ENCODE measurements around the gene CACNA2D3. TPM values are rescaled to one million over a fixed set of nuclear protein-coding genes. Genes with fewer than 3 reads are reported as not detected.

CACNA2D3 gene
- polyA plus RNA-seq, 3 donors: 8.3 to 21.5 (median 10.4) TPM

- no peaks in the 10 kb centered on the region for H3K4me1 ChIP-seq (ENCODE audit: control insufficient read depth in 1 of 2, insufficient read depth in 2 of 2, low read length in 2 of 2)
- H3K9me3 ChIP-seq (replicated peaks in 1 of 2; ENCODE audit: control insufficient read depth in 1 of 2, insufficient read depth in 1 of 2, low read length in 2 of 2): peaks cover 7 to 14% of the 10 kb centered on the region in 2 donors
- H4K20me1 ChIP-seq (ENCODE audit: insufficient read depth, low read length): no peaks in the 10 kb centered on the region
- no peak overlapping the region for H3K4me3 Mint-ChIP-seq
- no peaks in the 10 kb centered on the region for H3K79me2 ChIP-seq (ENCODE audit: insufficient read depth, low read length)
- H3K27me3 Mint-ChIP-seq (ENCODE audit: low read depth in 3 of 3): peaks cover 20 to 49% (median 35%) of the 10 kb centered on the region in 3 donors
- no peak overlapping the region for H3K9ac ChIP-seq (ENCODE audit: insufficient read depth, low read length, poor library complexity, severe bottlenecking)
- H2AFZ ChIP-seq (ENCODE audit: insufficient read depth, low read depth, low read length, poor library complexity, severe bottlenecking): no peak overlapping the region
- H3K27ac Mint-ChIP-seq: no peak overlapping the region
- H3K36me3 ChIP-seq (replicated peaks in 1 of 2; ENCODE audit: control insufficient read depth in 1 of 2, insufficient read depth in 2 of 2, low read length in 2 of 2): no peaks in the 10 kb centered on the region
- no peaks in the 10 kb centered on the region for H3K36me3 Mint-ChIP-seq
- peaks cover 18 to 35% of the 10 kb centered on the region in 2 donors for H3K27me3 ChIP-seq (ENCODE audit: control insufficient read depth in 2 of 2, insufficient read depth in 2 of 2, low read length in 2 of 2)
- no peak overlapping the region for H3K4me2 ChIP-seq (replicated peaks; ENCODE audit: extremely low read depth, low read length, poor library complexity, severe bottlenecking)
- H3K9me3 Mint-ChIP-seq: peaks cover 0 to 14% (median 4%) of the 10 kb centered on the region in 7 donors
- TF ChIP-seq, protein P1, sequence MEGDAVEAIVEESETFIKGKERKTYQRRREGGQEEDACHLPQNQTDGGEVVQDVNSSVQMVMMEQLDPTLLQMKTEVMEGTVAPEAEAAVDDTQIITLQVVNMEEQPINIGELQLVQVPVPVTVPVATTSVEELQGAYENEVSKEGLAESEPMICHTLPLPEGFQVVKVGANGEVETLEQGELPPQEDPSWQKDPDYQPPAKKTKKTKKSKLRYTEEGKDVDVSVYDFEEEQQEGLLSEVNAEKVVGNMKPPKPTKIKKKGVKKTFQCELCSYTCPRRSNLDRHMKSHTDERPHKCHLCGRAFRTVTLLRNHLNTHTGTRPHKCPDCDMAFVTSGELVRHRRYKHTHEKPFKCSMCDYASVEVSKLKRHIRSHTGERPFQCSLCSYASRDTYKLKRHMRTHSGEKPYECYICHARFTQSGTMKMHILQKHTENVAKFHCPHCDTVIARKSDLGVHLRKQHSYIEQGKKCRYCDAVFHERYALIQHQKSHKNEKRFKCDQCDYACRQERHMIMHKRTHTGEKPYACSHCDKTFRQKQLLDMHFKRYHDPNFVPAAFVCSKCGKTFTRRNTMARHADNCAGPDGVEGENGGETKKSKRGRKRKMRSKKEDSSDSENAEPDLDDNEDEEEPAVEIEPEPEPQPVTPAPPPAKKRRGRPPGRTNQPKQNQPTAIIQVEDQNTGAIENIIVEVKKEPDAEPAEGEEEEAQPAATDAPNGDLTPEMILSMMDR (IDR thresholded peaks at IDR 0.05): no peak
- H3K4me1 Mint-ChIP-seq: no peaks in the 10 kb centered on the region
- no peak overlapping the region for H3K4me3 ChIP-seq (replicated peaks in 1 of 3; ENCODE audit: low read depth in 2 of 3, low read length in 3 of 3)
- 97% methylated on average over 3 of the region's 4 CpGs for WGBS (ENCODE audit: insufficient coverage)
- intact Hi-C loops (cut with micrococcal nuclease): no loop called here
- H3K27ac ChIP-seq (ENCODE audit: low read depth in 1 of 2, low read length in 2 of 2): no peak overlapping the region
- DNase-seq: no peak
Measured at GRCh38 chr3:54083921-54084320, 38.4 kb upstream of the CACNA2D3 start.

DNA sequence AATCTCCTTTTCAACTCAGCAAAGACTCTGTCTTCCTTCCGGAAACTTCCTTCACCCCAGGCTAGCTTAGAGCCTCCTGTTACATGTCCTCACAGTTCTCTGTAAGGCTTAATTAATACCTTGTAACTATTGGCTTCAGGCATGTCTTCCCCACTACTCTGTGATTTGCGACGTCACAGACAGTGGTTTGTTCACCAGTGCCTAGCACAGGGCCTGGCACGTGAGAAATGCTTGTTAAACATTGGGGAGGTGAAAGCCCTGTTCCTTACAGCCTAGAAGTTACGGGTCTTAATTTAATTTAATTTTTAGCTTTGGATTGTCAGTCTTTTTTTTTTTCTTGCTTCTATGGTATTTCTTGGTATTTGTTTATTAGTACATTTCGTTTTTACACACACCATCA, 36.4 kb upstream of the CACNA2D3 start:
- Histone ChIP-seq H2AFZ (ENCODE audit: insufficient read depth, low read depth, low read length, poor library complexity, severe bottlenecking) (no peak overlapping the region), H3K4me3 (replicated peaks in 1 of 3; ENCODE audit: low read depth in 2 of 3, low read length in 3 of 3) (no peak overlapping the region), H3K36me3 (replicated peaks in 1 of 2; ENCODE audit: control insufficient read depth in 1 of 2, insufficient read depth in 2 of 2, low read length in 2 of 2) (no peaks in the 10 kb centered on the region), H3K4me2 (replicated peaks; ENCODE audit: extremely low read depth, low read length, poor library complexity, severe bottlenecking) (no peak overlapping the region), H3K27me3 (ENCODE audit: control insufficient read depth in 2 of 2, insufficient read depth in 2 of 2, low read length in 2 of 2) (peaks cover 18 to 48% of the 10 kb centered on the region in 2 donors), H3K9ac (ENCODE audit: insufficient read depth, low read length, poor library complexity, severe bottlenecking) (no peak overlapping the region), H4K20me1 (ENCODE audit: insufficient read depth, low read length) (no peaks in the 10 kb centered on the region), H3K4me1 (ENCODE audit: control insufficient read depth in 1 of 2, insufficient read depth in 2 of 2, low read length in 2 of 2) (no peaks in the 10 kb centered on the region), H3K79me2 (ENCODE audit: insufficient read depth, low read length) (no peaks in the 10 kb centered on the region), H3K9me3 (replicated peaks in 1 of 2; ENCODE audit: control insufficient read depth in 1 of 2, insufficient read depth in 1 of 2, low read length in 2 of 2) (peaks cover 7 to 14% of the 10 kb centered on the region in 2 donors), H3K27ac (ENCODE audit: low read depth in 1 of 2, low read length in 2 of 2) (no peak overlapping the region)
- intact Hi-C loops (cut with micrococcal nuclease): no loop called here
- peak overlapping the region in 1 of 2 donors; percentile 36 for H3K4me3 Mint-ChIP-seq
- WGBS (ENCODE audit: insufficient coverage): 40% methylated on average over 2 of the region's 6 CpGs
- peaks cover 20 to 60% (median 39%) of the 10 kb centered on the region in 3 donors for H3K27me3 Mint-ChIP-seq (ENCODE audit: low read depth in 3 of 3)
- peaks cover 0 to 11% (median 4%) of the 10 kb centered on the region in 7 donors for H3K9me3 Mint-ChIP-seq
- no peak for DNase-seq
- H3K36me3 Mint-ChIP-seq: no peaks in the 10 kb centered on the region
- TF ChIP-seq, protein P1 (IDR thresholded peaks at IDR 0.05): no peak
- no peak overlapping the region for H3K27ac Mint-ChIP-seq
- no peaks in the 10 kb centered on the region for H3K4me1 Mint-ChIP-seq

Data from CD14-positive monocyte (primary cell).